GM19328 (cell line): ENCODE data around the gene SOD3.

Experiments used
- ATAC-seq: cut with Tn5 transposase; IDR thresholded peaks from one replicate; pipeline ENCODE4 v1.9.1; 2021; ENCODE audit warnings: mild to moderate bottlenecking, moderate library complexity; ENCODE audit not compliant: unreplicated experiment

The SOD3 gene

GRCh38 chr4:24840826-24841543 is 45.6 kb downstream of the SOD3 start:
- no peak for ATAC-seq

GRCh38 chr4:24842356-24842755 is 47.0 kb downstream of the SOD3 start:
- no peak for ATAC-seq

GRCh38 chr4:24843096-24843495 is 47.7 kb downstream of the SOD3 start:
- no peak for ATAC-seq

GRCh38 chr4:24845132-24845531 is 49.8 kb downstream of the SOD3 start:
- no peak for ATAC-seq

- ATAC-seq, result no peak
Observed at GRCh38 chr4:24845902-24846301, 50.5 kb downstream of the SOD3 start.

- no peak for ATAC-seq
Observed at GRCh38 chr4:24846716-24847115, 51.3 kb downstream of the SOD3 start.

- ATAC-seq, result no peak
Observed at GRCh38 chr4:24849351-24849750, 54.0 kb downstream of the SOD3 start.

GRCh38 chr4:24849756-24850155 is 54.4 kb downstream of the SOD3 start:
- ATAC-seq, result no peak
